WTC11 (cell line): ENCODE measurements around the gene KRT40. TPM values are rescaled to one million over a fixed set of nuclear protein-coding genes. Genes with fewer than 3 reads are reported as not detected.

Source experiments
- ATAC-seq: fragments of 200-7000 bp; cut with Tn5 transposase; 2 replicates; pipeline ENCODE4 v1.10.0; 2021; ENCODE audit warnings: mild to moderate bottlenecking, moderate library complexity
- CTCF ChIA-PET: fragments of 300-600 bp; sonication (Branson Sonifier 250); formaldehyde crosslinking; loops from one replicate; lab custom pipeline; 2021; ENCODE audit warnings: antibody characterized with exemption; lab: Charles Lee
- POLR2A ChIA-PET: fragments of 350-600 bp; sonication (Branson Sonifier 250); formaldehyde crosslinking; loops from one replicate; lab custom pipeline; 2021; ENCODE audit warnings: antibody characterized with exemption; lab: Charles Lee
- DNase-seq: peaks from one replicate; pipeline ENCODE4 v3.0.0; 2021; ENCODE audit warnings: low spot score
- H3K27ac Mint-ChIP-seq: 2 replicates; pipeline ENCODE4 v1.8.0; 2021; ENCODE audit warnings: mixed read lengths
- H3K27me3 Mint-ChIP-seq: 2 replicates; pipeline ENCODE4 v1.8.0; 2021; ENCODE audit warnings: low read depth, mild to moderate bottlenecking, moderate library complexity, mixed read lengths
- H3K36me3 Mint-ChIP-seq: 2 replicates; pipeline ENCODE4 v1.8.0; 2021; ENCODE audit warnings: mixed read lengths
- H3K4me1 Mint-ChIP-seq: 2 replicates; pipeline ENCODE4 v1.8.0; 2022; ENCODE audit warnings: mixed read lengths
- H3K4me3 Mint-ChIP-seq: 2 replicates; pipeline ENCODE4 v1.8.0; 2021; ENCODE audit warnings: mild to moderate bottlenecking, moderate library complexity, mixed read lengths
- H3K9me3 Mint-ChIP-seq: 2 replicates; pipeline ENCODE4 v1.8.0; 2021; ENCODE audit warnings: mixed read lengths
- ATF1 ChIP-seq: sonication (generic); formaldehyde crosslinking; IDR thresholded peaks from 2 replicates; pipeline ENCODE4 v1.8.1; 2023; ENCODE audit warnings: mild to moderate bottlenecking, moderate library complexity, missing genetic modification reagents
- FOXJ3 ChIP-seq: sonication (generic); formaldehyde crosslinking; IDR thresholded peaks from 2 replicates; pipeline ENCODE4 v1.9.0; 2021; ENCODE audit warnings: missing genetic modification reagents, mild to moderate bottlenecking, borderline replicate concordance
- GABPB1 ChIP-seq: sonication (generic); formaldehyde crosslinking; IDR thresholded peaks from 2 replicates; pipeline ENCODE4 v1.8.1; 2023; ENCODE audit warnings: mild to moderate bottlenecking, missing genetic modification reagents
- GTF2I ChIP-seq: fragments of 250-450 bp; sonication (Bioruptor Pico); conservative IDR thresholded peaks from 2 replicates; pipeline ENCODE4 v1.4.0; 2021; ENCODE audit warnings: mild to moderate bottlenecking
- IRF2 ChIP-seq: sonication (generic); formaldehyde crosslinking; IDR thresholded peaks from 2 replicates; pipeline ENCODE4 v1.8.0; 2022; ENCODE audit warnings: low read depth, missing genetic modification reagents, borderline replicate concordance
- NFE2L1 ChIP-seq: sonication (generic); formaldehyde crosslinking; IDR thresholded peaks from 2 replicates; pipeline ENCODE4 v1.8.1; 2023; ENCODE audit warnings: missing genetic modification reagents
- OVOL2 ChIP-seq: fragments of 250-450 bp; sonication (Bioruptor Pico); IDR thresholded peaks from 2 replicates; pipeline ENCODE4 v1.9.0; 2021; ENCODE audit warnings: mild to moderate bottlenecking, borderline replicate concordance
- ZNF138 ChIP-seq: sonication (generic); formaldehyde crosslinking; conservative IDR thresholded peaks from 2 replicates; pipeline ENCODE4 v1.8.1; 2022; ENCODE audit warnings: mild to moderate bottlenecking, moderate library complexity, missing genetic modification reagents
- ZNF396 ChIP-seq: fragments of 250-450 bp; sonication (Bioruptor Pico); IDR thresholded peaks from 2 replicates; pipeline ENCODE4 v1.8.0; 2021; ENCODE audit warnings: mild to moderate bottlenecking, moderate library complexity, borderline replicate concordance
- ZNF416 ChIP-seq: fragments of 250-450 bp; sonication (Bioruptor Pico); IDR thresholded peaks from 2 replicates; pipeline ENCODE4 v1.9.0; 2021; ENCODE audit warnings: mild to moderate bottlenecking, inconsistent platforms
- total RNA-seq: library from RNA; stranded (reverse); gene quantifications from 3 replicates; pipeline ENCODE4 v1.2.3, GENCODE V29; 2021
- TF ChIP-seq, protein P1 (sequence below): sonication (generic); formaldehyde crosslinking; IDR thresholded peaks from 2 replicates; pipeline ENCODE4 v1.8.0; 2022; ENCODE audit warnings: mild to moderate bottlenecking, missing genetic modification reagents
- TF ChIP-seq, protein P2 (sequence below): sonication (generic); formaldehyde crosslinking; conservative IDR thresholded peaks from 2 replicates; pipeline ENCODE4 v1.8.1; 2022; ENCODE audit warnings: mild to moderate bottlenecking, missing genetic modification reagents
- TF ChIP-seq, protein P3 (sequence below): sonication (generic); formaldehyde crosslinking; IDR thresholded peaks from 2 replicates; pipeline ENCODE4 v1.8.0; 2022; ENCODE audit warnings: mild to moderate bottlenecking, missing genetic modification reagents
- TF ChIP-seq, protein P4 (sequence below): fragments of 250-450 bp; sonication (Bioruptor Pico); IDR thresholded peaks from 2 replicates; pipeline ENCODE4 v2.1.2; 2022; ENCODE audit warnings: mild to moderate bottlenecking, moderate library complexity
- TF ChIP-seq, protein P5 (sequence below): fragments of 250-450 bp; sonication (Bioruptor Pico); IDR thresholded peaks from 2 replicates; pipeline ENCODE4 v1.9.0; 2021; ENCODE audit warnings: mild to moderate bottlenecking
- TF ChIP-seq, protein P6 (sequence below): sonication (generic); formaldehyde crosslinking; IDR thresholded peaks from 2 replicates; pipeline ENCODE4 v1.8.1; 2022; ENCODE audit warnings: mild to moderate bottlenecking, moderate library complexity, missing genetic modification reagents
- TF ChIP-seq, protein P7 (sequence below): sonication (generic); formaldehyde crosslinking; IDR thresholded peaks from 2 replicates; pipeline ENCODE4 v1.8.1; 2022; ENCODE audit warnings: missing genetic modification reagents, borderline replicate concordance
- TF ChIP-seq, protein P8 (sequence below): sonication (generic); formaldehyde crosslinking; IDR thresholded peaks from 2 replicates; pipeline ENCODE4 v1.8.0; 2022; ENCODE audit warnings: mild to moderate bottlenecking, missing genetic modification reagents

The KRT40 gene
- total RNA-seq, 1 experiment from 2014 or later, result not detected

DNA sequence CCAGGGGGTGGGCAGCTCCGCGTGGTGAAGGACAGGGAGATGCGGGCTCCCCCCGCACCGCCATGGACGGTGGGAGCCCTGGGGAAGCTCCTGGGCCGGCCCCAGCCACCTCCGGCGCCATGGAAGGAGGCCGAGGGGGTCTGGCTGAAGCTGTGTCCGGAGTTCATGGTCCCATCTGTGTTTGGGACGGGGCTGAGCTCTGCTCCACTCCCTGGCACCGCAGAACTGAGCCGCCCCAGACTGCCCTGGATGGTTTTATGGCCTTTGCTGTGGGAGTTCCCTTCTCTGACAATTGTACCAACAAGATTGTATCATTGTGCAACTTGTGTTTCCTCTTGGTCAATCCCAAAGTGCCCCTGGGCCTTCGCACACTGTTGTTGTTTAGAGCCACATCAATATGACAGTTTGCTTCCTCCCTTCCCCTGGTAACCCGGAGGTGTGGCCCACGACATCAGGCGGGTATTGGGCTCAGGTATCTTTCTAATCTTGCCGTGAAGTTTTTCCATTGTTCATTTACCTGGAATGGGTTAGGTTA, 47.6 kb downstream of the KRT40 start:
- H3K27ac Mint-ChIP-seq, result peak overlapping the region; percentile 8; the same call in 1 of the 2 replicates
- no peaks in the 10 kb centered on the region; the same call in 1 of the 2 replicates for H3K27me3 Mint-ChIP-seq
- DNase-seq (no peak), ATAC-seq (no peak)
- ChIA-PET CTCF (no interaction called here), POLR2A (no interaction called here)
- H3K4me3 Mint-ChIP-seq, result no peak overlapping the region
- H3K9me3 Mint-ChIP-seq, result no peaks in the 10 kb centered on the region
- TF ChIP-seq GABPB1 (CRISPR knock-in tag) (0 out of 2 replicates have a peak, but pooled peaks have one; percentile 39), ZNF416 (no peak)
- peaks cover 12% of the 10 kb centered on the region for H3K4me1 Mint-ChIP-seq
- no peaks in the 10 kb centered on the region for H3K36me3 Mint-ChIP-seq

DNA sequence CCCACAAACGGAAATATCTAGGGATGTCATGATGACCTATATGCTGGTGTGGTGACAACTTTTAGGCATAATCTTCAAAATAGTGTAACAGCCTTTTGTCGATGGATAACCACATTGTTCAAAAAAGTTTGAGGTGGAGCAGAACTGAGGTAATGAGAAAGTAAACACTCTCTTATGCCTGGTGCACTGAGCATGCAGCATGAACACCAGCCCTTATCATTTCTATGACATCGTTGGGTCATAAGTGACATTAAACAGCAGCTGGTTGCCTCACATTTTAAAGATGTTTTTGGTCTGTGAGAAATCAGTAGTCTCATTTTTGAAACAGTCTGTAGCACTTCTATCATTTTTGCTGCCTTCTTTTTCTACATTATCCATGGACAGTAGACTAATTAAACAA, 48.5 kb downstream of the KRT40 start:
- TF ChIP-seq ZNF396, result no peak
- no peak overlapping the region for H3K27ac Mint-ChIP-seq
- H3K4me3 Mint-ChIP-seq, result no peak overlapping the region
- POLR2A ChIA-PET, result no interaction called here
- no peaks in the 10 kb centered on the region; the same call in 1 of the 2 replicates for H3K27me3 Mint-ChIP-seq
- DNase-seq (no peak), ATAC-seq (no peak)
- CTCF ChIA-PET, result no interaction called here
- no peaks in the 10 kb centered on the region for H3K36me3 Mint-ChIP-seq
- peaks cover 12% of the 10 kb centered on the region for H3K4me1 Mint-ChIP-seq
- no peaks in the 10 kb centered on the region for H3K9me3 Mint-ChIP-seq

DNA sequence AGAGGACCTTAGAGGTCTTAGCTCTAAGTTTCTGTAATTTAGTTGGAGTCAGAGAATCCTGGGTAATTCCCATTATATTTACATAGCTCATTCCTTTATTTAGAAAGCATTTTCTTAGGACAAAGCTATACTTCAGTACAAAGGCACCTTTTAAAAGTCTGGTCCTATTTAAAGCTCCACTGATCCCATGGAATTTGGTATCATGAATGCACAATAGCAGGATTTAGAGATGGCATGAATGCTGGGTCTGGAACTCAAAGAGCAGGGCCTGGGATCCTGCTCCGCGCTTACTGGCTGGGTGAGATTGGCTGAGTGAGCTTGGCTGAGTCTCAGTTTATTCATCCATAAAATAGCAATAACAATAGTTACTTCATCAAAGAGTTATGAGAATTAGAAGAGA, 51.5 kb downstream of the KRT40 start:
- CTCF ChIA-PET, result no interaction called here
- DNase-seq (no peak), ATAC-seq (no peak)
- H3K4me1 Mint-ChIP-seq, result peaks cover 10% of the 10 kb centered on the region
- TF ChIP-seq GABPB1 (CRISPR knock-in tag) (no peak), ZNF138 (CRISPR knock-in tag) (no peak), GTF2I (CRISPR knock-in tag) (no peak), ZNF396 (no peak), ATF1 (CRISPR knock-in tag) (no peak), NFE2L1 (no peak), IRF2 (CRISPR knock-in tag) (no peak), OVOL2 (CRISPR knock-in tag) (no peak), FOXJ3 (no peak)
- TF ChIP-seq, protein P1, sequence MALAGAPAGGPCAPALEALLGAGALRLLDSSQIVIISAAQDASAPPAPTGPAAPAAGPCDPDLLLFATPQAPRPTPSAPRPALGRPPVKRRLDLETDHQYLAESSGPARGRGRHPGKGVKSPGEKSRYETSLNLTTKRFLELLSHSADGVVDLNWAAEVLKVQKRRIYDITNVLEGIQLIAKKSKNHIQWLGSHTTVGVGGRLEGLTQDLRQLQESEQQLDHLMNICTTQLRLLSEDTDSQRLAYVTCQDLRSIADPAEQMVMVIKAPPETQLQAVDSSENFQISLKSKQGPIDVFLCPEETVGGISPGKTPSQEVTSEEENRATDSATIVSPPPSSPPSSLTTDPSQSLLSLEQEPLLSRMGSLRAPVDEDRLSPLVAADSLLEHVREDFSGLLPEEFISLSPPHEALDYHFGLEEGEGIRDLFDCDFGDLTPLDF (CRISPR knock-in tag), result no peak
- TF ChIP-seq, protein P2, sequence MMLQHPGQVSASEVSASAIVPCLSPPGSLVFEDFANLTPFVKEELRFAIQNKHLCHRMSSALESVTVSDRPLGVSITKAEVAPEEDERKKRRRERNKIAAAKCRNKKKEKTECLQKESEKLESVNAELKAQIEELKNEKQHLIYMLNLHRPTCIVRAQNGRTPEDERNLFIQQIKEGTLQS, result no peak
- TF ChIP-seq, protein P3, sequence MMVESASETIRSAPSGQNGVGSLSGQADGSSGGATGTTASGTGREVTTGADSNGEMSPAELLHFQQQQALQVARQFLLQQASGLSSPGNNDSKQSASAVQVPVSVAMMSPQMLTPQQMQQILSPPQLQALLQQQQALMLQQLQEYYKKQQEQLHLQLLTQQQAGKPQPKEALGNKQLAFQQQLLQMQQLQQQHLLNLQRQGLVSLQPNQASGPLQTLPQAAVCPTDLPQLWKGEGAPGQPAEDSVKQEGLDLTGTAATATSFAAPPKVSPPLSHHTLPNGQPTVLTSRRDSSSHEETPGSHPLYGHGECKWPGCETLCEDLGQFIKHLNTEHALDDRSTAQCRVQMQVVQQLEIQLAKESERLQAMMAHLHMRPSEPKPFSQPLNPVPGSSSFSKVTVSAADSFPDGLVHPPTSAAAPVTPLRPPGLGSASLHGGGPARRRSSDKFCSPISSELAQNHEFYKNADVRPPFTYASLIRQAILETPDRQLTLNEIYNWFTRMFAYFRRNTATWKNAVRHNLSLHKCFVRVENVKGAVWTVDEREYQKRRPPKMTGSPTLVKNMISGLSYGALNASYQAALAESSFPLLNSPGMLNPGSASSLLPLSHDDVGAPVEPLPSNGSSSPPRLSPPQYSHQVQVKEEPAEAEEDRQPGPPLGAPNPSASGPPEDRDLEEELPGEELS (CRISPR knock-in tag), result no peak
- TF ChIP-seq, protein P4, sequence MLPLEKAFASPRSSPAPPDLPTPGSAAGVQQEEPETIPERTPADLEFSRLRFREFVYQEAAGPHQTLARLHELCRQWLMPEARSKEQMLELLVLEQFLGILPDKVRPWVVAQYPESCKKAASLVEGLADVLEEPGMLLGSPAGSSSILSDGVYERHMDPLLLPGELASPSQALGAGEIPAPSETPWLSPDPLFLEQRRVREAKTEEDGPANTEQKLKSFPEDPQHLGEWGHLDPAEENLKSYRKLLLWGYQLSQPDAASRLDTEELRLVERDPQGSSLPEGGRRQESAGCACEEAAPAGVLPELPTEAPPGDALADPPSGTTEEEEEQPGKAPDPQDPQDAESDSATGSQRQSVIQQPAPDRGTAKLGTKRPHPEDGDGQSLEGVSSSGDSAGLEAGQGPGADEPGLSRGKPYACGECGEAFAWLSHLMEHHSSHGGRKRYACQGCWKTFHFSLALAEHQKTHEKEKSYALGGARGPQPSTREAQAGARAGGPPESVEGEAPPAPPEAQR (CRISPR knock-in tag), result no peak
- TF ChIP-seq, protein P5, sequence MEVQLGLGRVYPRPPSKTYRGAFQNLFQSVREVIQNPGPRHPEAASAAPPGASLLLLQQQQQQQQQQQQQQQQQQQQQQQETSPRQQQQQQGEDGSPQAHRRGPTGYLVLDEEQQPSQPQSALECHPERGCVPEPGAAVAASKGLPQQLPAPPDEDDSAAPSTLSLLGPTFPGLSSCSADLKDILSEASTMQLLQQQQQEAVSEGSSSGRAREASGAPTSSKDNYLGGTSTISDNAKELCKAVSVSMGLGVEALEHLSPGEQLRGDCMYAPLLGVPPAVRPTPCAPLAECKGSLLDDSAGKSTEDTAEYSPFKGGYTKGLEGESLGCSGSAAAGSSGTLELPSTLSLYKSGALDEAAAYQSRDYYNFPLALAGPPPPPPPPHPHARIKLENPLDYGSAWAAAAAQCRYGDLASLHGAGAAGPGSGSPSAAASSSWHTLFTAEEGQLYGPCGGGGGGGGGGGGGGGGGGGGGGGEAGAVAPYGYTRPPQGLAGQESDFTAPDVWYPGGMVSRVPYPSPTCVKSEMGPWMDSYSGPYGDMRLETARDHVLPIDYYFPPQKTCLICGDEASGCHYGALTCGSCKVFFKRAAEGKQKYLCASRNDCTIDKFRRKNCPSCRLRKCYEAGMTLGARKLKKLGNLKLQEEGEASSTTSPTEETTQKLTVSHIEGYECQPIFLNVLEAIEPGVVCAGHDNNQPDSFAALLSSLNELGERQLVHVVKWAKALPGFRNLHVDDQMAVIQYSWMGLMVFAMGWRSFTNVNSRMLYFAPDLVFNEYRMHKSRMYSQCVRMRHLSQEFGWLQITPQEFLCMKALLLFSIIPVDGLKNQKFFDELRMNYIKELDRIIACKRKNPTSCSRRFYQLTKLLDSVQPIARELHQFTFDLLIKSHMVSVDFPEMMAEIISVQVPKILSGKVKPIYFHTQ, result no peak
- TF ChIP-seq, protein P6, sequence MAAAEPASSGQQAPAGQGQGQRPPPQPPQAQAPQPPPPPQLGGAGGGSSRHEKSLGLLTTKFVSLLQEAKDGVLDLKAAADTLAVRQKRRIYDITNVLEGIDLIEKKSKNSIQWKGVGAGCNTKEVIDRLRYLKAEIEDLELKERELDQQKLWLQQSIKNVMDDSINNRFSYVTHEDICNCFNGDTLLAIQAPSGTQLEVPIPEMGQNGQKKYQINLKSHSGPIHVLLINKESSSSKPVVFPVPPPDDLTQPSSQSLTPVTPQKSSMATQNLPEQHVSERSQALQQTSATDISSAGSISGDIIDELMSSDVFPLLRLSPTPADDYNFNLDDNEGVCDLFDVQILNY (CRISPR knock-in tag), result no peak
- TF ChIP-seq, protein P7, sequence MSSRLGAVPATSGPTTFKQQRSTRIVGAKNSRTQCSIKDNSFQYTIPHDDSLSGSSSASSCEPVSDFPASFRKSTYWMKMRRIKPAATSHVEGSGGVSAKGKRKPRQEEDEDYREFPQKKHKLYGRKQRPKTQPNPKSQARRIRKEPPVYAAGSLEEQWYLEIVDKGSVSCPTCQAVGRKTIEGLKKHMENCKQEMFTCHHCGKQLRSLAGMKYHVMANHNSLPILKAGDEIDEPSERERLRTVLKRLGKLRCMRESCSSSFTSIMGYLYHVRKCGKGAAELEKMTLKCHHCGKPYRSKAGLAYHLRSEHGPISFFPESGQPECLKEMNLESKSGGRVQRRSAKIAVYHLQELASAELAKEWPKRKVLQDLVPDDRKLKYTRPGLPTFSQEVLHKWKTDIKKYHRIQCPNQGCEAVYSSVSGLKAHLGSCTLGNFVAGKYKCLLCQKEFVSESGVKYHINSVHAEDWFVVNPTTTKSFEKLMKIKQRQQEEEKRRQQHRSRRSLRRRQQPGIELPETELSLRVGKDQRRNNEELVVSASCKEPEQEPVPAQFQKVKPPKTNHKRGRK (CRISPR knock-in tag), result no peak
- TF ChIP-seq, protein P8, sequence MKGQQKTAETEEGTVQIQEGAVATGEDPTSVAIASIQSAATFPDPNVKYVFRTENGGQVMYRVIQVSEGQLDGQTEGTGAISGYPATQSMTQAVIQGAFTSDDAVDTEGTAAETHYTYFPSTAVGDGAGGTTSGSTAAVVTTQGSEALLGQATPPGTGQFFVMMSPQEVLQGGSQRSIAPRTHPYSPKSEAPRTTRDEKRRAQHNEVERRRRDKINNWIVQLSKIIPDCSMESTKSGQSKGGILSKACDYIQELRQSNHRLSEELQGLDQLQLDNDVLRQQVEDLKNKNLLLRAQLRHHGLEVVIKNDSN (CRISPR knock-in tag), result no peak
- TF ChIP-seq, all 79 proteins: peak for 0
- POLR2A ChIA-PET, result interaction anchor here (0.5 kb wide), 1 partner anchor 610 kb away, joined by 3 read pairs; no protein-coding TSS in a partner anchor
- no peak overlapping the region for H3K4me3 Mint-ChIP-seq
- H3K9me3 Mint-ChIP-seq, result no peaks in the 10 kb centered on the region
- no peaks in the 10 kb centered on the region for H3K36me3 Mint-ChIP-seq
- no peak overlapping the region for H3K27ac Mint-ChIP-seq
- H3K27me3 Mint-ChIP-seq, result no peaks in the 10 kb centered on the region; the same call in 1 of the 2 replicates
